ENCODE measurements around the gene CSPG5.

DNA sequence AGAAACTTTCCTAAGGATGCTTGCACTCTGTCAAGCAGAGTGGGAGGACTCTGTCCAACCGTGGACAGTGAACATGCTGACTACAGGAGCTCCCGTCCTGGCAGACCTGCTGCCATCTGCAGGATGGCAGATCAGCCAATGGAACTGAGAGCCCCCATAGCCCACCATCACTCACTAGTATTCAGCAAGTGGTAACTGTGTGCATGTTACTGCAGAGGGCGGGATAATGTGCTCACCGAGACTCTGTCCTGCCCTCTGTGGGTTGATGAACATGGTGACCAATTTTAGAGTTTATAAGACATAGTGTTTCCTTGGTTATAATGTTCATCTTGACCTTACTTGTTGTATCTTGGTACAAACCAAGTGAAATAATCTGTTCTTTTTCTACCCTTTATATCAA lies 11.5 kb downstream of the CSPG5 start:
- TF ChIP-seq, protein P1, sequence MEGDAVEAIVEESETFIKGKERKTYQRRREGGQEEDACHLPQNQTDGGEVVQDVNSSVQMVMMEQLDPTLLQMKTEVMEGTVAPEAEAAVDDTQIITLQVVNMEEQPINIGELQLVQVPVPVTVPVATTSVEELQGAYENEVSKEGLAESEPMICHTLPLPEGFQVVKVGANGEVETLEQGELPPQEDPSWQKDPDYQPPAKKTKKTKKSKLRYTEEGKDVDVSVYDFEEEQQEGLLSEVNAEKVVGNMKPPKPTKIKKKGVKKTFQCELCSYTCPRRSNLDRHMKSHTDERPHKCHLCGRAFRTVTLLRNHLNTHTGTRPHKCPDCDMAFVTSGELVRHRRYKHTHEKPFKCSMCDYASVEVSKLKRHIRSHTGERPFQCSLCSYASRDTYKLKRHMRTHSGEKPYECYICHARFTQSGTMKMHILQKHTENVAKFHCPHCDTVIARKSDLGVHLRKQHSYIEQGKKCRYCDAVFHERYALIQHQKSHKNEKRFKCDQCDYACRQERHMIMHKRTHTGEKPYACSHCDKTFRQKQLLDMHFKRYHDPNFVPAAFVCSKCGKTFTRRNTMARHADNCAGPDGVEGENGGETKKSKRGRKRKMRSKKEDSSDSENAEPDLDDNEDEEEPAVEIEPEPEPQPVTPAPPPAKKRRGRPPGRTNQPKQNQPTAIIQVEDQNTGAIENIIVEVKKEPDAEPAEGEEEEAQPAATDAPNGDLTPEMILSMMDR (conservative IDR thresholded peaks at IDR 0.05; ENCODE audit: low read depth, low read length), result no peak
- TF ChIP-seq EZH2 (IDR thresholded peaks at IDR 0.05; ENCODE audit: low read length, unreplicated experiment) (no peak), EZH2phosphoT487 (IDR thresholded peaks at IDR 0.05; ENCODE audit: borderline replicate concordance, low read length) (no peak)

Data from PC-3 (cell line).